NCI-H82 treated with DMSO at 0.1 percent for 48 hours (cell line): ENCODE data around the gene GSS.
"Not testable (repeated sequence)": the region's sequence is repeated elsewhere in the genome, so short reads cannot be mapped to it uniquely, and the experiment has no call there.

ENCODE experiments used
- DNase-seq: peaks from one replicate; lab custom pipeline; 2025; ENCODE audit not compliant: unreplicated experiment; lab: John Stamatoyannopoulos, UW

The GSS gene

DNA sequence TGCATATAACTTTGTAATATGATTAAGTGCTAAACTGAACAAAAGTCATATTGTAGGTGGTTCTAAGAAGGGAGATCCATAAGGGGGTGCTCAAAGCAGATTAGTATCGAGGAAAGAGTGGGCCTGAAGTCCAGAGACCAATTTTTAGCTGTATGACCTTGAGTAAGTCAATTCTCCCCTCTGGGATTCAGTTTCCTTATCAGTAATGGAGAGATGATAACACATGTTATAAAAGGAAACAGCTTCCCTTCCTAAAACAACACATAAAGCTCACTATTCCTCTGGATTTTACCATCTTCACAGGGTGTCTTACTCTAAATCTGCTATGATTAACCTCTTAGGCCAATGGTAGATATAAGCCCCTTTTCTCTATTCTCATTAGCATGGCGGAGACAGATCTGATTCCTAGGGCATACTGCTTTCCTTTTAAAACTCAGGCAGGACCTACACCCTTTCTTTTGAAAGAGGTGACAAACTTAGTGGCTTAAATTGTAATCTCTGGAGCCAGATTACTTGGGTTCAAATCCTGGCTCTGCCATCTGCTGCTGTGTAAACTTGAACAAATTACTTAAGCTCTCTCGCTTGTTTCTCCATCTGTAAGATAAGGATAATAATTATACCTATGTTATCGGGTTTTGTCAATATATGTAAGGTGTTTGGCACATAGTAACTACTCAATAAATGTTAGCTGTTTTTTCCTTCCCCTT is 39.7 kb downstream of the GSS start:
- DNase-seq, result peak; percentile 97

DNA sequence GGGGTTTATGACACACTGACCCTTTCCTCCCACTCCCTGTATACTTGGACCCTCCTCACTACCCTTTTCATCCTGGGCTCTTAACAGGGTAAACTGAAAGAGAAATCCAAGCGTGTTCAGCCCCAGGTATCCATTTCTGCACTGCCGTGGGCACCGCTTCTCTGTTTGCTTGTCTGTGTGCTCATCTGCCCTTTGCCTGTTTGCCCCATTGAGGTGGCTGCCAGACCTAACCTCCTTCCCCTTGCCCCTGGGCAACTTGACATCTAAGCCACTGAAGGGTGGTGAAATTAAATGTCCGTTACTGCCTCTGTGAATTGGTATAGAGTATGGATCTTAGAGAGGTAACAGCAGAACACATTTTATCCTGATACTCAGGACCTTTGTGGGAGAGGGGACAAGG is 40.5 kb downstream of the GSS start:
- DNase-seq, result no peak

DNA sequence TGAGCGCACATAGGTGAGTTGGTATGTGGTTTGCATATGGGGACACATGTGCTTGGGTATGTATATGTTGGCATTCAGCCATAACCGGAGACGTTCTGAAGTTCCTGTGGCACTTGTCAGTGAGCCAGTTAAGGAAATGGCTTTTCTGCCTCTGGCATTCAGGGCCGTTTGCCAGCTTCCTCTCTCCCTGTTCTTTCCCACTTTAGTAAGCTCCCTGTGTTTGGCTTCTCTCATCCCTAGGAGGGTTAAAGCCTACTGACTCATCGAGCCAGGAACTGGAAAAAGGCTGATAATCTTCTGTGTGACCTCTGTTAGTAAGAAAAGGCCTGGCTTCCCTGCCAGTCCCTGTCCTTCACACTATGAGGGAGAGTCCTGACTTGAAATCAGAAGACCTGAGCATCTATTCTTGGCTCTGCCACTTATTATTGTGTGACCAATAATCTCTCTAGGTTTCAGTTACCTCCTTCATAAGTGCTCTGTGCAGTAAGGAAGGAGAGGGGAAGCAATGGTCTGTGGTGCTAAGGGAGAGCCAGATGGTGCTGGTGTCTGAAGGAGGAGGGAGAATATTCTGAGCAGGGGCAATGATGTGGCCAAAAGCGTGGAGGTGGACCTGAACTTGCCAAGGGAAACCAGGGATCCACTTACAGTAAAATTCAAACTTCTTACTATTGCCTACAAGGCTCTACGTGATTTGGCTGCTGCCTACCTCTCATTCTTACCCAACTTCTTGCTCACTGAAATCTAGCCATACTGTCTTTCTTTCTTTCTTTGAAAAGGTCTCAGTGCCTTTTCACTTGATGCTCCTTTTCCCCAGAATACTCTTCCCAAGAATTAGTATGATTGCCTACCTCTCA is 47.8 kb downstream of the GSS start:
- DNase-seq, result peak; percentile 36

DNA sequence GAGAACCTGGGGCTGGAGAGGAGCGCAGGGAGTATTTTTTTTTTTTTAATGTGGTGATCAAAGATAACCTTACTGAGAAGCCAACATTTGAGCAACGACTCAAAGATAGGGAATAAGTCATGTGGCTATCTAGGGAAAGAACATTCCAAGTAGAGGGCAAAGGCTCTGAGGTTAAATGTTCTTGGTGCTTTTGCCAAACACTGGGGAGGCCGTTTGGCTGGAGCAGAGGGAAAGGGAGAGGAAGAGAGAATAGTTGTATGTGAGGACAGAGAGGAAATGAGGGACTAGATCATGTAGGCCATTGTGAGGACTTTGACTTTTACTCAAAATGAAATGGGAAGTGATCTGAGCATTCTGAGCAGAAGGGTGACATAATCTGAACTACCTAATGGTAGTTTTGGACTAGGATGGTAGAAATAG is 51.4 kb downstream of the GSS start:
- no peak for DNase-seq

DNA sequence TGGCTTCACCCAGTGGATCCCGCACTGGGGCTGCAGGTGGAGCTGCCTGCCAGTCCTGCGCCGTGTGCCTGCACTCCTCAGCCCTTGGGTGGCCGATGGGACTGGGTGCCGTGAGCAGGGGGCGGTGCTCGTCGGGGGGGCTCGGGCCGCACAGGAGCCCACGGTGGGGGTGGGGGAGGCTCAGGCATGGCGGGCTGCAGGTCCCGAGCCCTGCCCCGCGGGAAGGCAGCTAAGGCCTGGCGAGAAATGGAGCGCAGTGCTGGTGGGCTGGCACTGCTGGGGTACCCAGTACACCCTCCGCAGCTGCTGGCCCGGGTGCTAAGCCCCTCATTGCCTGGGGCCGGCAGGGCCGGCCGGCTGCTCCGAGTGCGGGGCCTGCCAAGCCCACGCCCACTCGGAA is 56.9 kb downstream of the GSS start:
- not testable (repeated sequence) for DNase-seq

DNA sequence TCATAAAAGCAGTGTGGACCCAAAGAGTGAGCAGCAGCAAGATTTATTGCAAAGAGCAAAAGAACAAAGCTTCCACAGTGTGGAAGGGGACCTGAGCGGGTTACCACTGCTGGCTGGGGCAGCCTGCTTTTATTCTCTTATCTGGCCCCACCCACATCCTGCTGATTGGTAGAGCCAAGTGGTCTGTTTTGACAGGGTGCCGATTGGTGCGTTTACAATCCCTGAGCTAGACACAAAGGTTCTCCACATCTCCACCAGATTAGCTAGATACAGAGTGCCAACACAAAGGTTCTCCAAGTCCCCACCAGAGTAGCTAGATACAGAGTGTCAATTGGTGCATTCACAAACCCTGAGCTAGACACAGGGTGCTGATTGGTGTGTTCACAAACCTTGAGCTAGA is 57.5 kb downstream of the GSS start:
- not testable (repeated sequence) for DNase-seq

DNA sequence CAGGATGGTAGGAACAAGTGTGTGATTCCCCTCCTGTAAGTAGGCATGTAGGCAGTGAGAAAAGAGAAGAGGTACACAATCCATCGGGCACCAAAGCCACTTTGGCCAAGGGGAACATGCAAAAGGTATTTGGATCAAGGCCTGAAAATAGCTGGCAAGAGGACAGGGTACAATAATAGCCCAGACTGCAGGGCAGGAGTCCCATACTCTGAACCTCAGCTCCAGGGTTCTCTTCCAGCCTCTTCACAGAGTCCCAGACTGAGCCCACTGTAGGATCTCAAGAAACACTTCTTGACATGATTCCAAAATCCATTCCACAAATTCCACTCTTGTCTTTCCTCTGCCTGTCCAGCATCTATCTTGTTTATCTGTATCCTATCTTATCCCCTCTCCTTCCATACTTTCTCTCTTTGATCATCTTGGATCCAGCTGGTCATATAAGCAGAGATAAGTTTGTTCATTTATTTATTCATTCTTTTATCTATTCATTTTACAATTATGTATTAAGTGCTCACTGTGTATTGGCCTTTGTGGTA is 59.5 kb downstream of the GSS start:
- DNase-seq, result no peak

DNA sequence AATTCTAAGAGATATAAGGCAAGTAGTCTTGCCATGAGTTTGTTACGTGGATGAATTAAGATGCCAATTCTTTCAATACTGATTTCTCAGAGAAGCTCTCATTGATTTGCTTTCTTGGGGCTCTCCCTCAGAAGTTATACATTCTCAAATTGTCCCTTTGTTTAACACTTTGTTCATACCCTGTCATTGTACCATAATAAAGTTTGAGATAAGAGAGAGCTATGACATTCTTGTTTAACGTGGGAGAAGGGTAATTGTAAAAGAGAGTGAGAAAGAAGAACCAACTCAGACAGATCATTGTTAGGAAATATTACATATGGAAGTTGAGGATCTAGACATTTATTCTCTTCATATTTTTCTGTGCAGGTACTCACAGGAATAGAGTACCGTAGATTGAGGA is 60.1 kb downstream of the GSS start:
- no peak for DNase-seq

DNA sequence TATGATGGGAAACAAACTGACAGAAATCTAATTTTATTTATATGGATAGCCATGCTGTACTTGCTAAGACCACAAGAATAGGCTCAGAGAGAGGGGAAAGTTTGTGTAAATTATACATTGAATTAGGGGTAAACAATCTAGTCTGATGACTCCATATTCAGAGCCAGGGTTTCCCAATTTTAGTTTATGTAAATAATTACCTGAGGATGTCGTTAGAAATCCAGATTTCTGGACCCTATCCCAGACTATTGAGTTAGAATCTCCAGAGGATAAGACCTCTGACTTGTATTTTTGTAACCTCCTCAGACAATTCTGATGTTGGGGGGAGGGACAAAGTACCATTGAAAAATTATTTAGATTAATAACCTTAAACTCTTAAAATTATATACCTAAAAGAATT is 60.9 kb downstream of the GSS start:
- DNase-seq, result no peak

DNA sequence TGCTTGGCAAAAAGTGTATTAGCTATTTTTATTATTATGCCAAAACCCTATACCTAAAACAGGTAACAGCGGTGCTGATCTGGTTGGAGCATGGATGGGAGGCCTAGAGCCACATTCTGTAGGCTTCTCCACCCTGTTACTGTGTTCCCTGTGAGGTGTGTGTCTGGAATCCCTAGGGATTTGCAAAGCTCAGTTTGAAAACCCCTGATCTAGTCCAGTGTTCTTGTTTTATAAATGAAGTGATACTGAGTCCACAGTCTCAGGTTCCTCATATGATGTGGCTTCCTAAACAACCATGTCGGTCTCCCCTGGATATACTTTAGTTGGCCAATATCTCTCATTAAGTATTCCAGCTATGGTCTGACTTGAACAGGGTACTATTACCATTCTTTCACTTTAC is 62.9 kb downstream of the GSS start:
- DNase-seq, result no peak

DNA sequence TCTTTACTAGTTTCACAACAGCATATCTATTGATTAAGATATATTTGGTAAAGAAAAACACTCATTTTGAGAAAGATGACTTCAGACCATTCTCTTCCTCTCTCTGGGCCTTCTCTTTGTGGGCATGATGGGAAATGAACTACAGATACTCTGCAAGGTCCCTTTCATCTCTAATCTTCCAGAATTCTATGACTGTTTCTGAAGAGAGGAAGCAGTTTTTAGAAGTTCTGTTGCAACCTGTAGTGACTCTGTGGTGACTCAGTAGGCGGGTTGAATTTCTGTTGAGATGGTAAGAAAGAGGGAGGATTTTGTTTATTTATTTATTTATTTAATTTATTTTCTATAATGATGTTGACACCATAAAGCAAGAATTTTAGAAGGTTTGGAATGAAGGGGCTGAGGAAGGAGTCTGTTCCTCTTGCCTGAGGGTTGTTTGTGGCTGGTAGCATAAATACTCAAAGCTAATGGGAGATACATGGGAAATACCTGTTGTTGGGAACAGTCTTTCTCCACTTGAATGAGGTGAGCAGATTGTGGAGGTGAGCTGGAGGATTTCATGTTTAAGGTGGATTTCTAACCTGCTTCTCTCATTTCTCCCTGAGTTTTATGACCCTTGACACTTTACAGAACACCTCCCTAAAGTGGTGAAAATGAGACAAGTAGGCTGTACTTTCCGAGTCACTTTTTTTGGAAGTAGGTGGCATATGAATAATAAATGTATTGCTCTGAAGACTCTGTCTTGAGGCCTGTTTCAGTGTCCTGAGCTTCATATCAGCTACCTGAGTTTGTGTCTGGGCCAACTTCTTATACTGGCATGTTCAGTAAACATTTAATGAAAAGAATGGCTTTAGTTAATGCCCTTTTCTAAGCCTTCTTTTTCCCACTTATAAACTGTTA is 64.2 kb downstream of the GSS start:
- no peak for DNase-seq

DNA sequence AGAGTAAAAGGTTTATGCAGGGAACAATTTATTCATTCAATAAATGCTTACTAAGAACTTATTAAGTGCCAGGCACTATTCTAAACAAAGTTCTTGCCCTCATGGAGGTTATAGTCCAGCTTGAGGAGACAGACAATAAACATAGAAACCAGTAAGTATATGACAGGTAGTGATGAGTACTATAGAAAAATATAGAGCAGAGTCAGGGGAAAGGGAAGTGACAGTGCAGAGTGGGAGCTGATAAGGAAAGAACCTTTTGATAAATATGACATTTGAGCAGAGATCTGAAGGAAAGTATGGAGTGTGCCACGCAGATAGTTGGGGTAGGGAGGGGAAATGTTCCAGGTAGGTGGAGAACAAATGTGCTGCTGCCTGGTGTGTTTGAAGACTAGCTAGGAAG is 67.1 kb downstream of the GSS start:
- no peak for DNase-seq

DNA sequence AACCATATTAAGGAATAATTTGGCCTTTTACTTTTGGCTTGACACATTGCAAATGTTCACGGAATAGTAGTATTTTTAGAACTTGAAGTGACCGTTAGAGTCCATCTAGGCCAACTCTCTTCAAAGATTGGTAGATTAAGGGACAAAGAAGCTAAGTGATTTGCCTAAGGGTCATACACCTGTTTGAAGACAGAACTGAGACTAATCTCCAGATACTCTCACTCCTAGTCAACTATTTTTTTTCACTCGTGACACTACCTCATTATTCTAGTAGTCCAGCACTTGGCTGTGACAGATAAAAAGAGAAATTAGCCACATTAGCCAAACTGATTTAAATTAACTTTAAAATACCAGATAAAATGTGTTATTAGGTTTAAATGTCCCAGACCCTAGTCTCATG is 68.6 kb downstream of the GSS start:
- DNase-seq, result no peak

DNA sequence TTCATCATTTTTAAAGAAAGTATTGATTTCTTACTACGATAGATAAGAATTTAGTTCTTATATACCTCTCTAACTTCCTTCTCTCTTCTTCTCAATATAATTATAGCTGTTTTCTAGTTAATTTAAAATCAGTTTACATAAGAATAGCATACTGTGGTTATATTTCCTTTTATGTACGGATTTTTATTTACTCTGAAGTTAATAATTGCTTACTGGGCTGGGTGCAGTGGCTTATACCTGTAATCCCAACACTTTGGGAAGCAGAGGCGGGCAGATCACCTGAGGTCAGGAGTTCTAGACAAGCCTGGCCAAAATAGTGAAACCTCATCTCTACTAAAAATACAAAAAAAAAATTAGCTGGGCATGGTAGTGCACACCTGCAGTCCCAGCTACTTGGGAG is 69.5 kb downstream of the GSS start:
- DNase-seq, result no peak

DNA sequence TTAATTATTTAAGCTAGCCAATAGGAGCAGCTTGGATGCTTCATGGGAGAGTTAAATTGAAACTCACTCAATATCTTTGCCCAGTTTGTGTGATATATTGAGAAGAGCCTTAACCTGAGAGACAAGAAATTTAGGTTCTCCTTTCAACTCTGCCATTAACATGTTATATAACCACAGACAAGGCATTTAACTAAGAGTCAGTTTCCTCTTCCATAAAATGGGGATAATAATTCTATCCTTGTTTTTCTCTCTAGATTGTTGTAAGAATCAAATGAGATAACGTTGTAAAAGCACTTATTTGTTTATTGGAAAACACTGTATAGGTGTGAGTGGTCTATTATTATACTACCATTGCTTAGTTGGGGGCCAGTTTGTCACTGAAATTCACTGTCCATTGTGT is 71.3 kb downstream of the GSS start:
- no peak for DNase-seq

DNA sequence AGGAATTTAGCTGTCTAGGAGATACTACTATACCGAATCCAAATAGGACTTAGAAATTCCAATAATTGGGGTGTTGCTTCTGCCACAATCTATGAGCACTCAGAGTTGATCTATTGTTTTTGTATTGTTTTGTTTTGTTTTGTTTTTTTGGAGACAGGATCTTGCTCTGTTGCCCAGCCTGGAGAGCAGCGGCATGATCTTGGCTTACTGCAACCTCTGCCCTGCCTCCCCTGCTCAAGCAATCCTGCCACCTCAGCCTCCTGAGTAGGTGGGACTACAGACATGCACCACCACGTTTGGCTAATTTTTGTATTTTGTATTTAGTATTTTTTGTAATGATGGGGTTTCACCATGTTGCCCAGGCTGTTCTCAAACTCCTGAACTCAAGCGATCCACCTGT is 71.8 kb downstream of the GSS start:
- no peak for DNase-seq

DNA sequence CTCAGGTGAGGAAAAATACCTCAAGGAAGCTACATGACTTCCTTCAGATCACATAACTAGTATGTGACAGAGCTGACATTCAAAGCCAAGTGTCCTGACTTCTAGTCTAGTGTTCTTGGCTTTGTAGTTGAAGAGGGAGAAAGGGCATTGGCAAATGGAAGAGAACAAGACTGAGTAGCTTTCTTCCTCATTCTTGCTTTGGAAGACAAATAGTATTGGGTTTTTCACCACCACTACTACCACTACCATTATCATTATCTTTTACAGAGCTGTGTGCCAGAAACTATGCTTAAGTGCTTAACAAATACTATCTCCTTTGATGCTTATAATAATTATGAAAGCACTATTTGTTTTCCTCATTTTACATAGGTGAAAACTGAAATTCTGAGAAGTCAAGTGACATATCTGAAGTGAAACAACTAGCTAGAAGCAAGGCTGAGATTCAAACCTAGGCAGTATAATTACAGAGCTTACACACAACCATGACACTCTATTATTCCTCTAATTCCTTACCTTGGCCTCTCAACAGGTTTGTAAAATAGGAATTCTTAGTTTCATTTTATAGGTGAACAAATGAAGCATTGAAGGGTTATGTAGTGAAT is 72.4 kb downstream of the GSS start:
- no peak for DNase-seq

DNA sequence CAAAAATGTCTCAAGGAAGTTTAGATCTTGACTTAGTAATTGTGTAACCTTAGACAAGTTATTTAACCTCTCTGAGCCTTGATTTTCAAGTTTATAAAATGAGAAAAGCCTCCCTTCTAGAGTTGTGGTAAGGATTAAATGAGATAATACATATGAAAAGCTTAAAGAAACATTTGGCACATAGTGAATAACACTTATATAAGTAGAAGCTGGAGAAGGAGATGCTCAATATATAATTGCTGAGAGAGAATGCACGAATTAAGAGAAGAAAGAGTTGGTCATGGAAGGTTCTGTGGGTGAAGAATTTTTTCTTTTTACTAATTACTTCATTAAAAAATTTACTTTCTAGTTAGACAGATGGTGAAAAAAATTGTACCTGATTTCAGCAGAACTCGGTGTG is 73.9 kb downstream of the GSS start:
- no peak for DNase-seq

DNA sequence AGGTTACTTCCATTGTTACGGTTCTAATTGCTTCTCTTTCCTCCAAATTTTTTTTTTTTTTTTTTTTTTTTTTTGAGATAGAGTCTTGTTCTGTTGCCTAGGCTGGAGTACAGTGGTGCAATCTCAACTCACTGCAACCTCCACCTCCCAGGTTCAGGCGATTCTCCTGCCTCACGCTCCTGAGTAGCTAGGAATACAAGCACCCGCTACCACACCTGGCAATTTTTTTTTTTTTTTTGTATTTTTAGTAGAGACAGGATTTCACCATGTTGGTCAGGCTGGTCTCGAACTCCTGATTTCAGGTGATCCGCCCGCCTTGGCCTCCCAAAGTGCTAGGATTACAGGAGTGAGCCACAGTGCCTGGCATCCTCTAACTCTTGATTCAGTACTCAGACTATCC is 74.6 kb downstream of the GSS start:
- not testable (repeated sequence) for DNase-seq

DNA sequence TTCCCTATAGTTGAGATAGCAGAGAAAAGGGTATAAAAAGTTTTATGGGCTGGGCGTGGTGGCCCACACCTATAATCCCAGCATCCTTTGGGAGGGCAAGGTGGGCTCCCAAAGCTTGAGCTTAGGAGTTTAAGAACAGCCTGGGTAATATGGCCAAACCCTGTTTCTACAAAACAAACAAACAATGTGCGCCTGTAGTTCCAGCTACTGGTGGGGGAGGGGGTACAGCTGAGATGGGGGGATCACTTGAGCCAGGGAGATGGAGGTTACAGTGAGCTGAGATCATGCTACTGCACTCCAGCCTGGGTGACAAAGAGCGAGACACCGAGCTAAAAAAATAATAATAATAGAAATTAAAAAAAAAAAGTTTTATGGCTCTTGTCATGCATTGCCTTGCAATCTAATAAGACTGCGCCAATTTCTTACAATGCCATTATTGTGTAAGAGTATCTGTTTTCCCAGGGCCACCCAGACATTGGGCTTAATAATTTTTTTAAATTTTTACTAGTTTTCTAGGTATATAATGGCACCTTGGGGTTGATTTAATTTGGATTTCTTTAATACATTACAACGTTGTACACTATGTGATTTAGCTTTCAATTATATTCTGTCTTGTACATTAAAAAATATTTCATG is 75.3 kb downstream of the GSS start:
- no peak for DNase-seq
